ENCODE data around the gene ATAD3C.
"Not testable (repeated sequence)": the region's sequence is repeated elsewhere in the genome, so short reads cannot be mapped to it uniquely, and the experiment has no call there.

ATAD3C gene

DNA sequence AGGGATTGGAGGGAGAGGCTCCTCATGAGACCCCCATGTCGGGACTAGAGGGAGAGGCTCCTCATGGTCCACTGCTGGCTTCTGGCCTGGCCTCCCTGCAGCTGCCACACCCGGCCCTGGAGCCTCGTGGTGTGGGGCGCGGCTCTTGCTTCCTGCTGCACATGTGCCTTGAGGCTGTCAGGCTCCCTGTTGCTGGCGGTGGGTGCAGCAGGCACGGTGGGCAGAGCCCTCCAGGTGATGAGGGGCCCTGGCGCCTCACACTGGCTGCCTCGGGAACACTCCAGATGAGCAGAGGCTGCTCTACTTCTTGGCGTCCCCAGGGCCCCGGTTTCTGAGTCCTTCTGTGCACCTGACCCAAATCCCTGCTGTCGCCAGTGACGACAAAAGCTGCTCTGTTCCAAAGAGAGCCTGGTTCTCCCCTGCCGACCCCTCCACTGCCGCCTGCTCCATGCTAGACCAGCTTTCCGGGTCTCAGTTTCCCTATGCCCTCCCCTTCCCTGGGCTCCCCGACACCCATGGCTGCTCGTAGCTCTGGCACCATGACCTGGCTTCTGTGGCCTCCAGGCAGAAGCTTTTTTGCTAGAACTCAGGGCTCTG, 12.3 kb downstream of the ATAD3C start:
- no peak overlapping the region for H3K27ac ChIP-seq
- TF ChIP-seq ZFX (IDR thresholded peaks at IDR 0.05; ENCODE audit: borderline replicate concordance) (no peak), CTCF (IDR thresholded peaks at IDR 0.05) (no peak)

- no peak overlapping the region for H3K27ac ChIP-seq
- TF ChIP-seq ZFX (IDR thresholded peaks at IDR 0.05; ENCODE audit: borderline replicate concordance) (no peak), CTCF (IDR thresholded peaks at IDR 0.05) (no peak)
Observed at GRCh38 chr1:1462318-1462966, 13.0 kb downstream of the ATAD3C start.

DNA sequence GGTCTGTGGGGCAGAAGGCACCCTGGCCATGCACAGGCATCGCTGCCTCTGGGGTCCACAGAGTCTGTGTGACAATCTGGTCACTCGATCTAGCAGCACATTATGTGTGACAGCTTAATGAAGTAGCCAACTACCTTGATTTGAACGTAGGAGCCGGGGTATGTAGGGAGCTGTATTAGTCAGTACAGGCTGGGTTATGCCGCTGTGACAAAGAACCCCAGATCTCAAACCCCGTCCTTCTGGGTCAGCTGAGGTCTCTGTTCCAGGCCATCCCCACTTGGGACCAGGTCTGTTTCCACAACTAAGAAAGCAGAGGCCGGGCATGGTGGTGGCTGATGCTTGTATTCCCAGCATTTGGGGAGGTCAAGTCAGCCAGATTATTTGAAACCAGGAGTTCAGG, 13.8 kb downstream of the ATAD3C start:
- TF ChIP-seq ZFX (IDR thresholded peaks at IDR 0.05; ENCODE audit: borderline replicate concordance) (no peak), CTCF (IDR thresholded peaks at IDR 0.05) (no peak)
- no peak overlapping the region for H3K27ac ChIP-seq

GRCh38 chr1:1468196-1468985, 18.9 kb downstream of the ATAD3C start:
- H3K27ac ChIP-seq: not testable (repeated sequence)

DNA sequence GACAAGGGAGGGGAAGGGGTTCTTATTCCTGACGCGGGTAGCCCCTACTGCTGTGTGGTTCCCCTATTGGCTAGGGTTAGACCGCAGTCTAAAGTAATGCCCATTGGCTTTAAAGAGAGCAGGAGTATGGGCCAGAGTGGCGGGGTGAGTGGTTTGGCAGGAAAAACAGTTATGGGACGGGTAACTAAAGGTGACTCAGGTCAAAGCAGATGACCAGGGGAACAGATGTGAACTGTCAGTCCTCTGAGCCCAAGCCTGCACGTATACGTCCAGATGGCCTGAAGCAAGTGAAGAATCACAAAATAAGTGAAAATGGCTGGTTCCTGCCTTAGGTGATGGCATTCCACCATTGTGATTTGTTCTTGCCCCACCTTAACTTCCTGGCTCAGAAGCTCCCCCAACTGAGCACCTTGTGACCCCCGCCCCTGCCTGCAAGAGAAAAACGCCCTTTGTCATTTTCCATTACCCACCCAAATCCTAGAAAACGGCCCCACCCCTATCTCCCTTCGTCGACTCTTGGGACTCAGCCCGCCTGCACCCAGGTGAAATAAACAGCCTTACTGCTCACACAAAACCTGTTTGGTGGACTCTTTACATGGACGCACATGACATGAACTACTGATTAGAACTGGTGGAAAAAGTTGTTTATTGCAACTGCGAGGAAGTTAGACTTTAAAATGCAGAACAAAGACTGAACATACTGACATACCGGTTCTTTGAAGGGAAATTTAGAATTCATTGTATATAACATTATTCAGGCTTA, 21.3 kb downstream of the ATAD3C start:
- no peak for TF ChIP-seq CTCF (IDR thresholded peaks at IDR 0.05)
- no peak for TF ChIP-seq ZFX (IDR thresholded peaks at IDR 0.05; ENCODE audit: borderline replicate concordance)

DNA sequence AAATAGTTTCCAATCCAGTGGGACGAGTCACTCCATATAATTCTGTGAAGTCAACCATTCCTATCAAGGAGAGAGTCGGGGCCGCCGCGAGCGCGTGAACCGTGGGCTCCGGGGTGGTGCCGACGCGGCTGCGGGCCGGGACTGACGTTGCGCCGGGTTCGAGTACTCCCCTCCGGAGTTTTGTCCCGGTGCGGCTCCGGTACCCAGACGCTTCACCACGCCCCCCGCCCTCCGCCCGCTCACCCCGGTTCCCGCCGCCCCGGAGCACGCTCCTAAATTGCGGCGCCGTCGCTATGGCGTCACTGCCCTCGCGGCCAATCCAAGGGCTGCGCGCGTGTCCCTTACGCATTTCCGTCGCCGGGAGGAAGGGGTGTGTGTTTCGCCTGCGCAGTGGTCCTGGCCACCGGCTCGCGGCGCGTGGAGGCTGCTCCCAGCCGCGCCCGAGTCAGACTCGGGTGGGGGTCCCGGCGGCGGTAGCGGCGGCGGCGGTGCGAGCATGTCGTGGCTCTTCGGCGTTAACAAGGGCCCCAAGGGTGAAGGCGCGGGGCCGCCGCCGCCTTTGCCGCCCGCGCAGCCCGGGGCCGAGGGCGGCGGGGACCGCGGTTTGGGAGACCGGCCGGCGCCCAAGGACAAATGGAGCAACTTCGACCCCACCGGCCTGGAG, 22.0 kb downstream of the ATAD3C start, which contains the start of gene ATAD3B:
Gene ATAD3B, plus strand, starts transcription at position 377 of the 664 bp plus-strand sequence. Its CDS starts 120 bp downstream, at position 497.
- H3K27ac ChIP-seq: peak within 1 kb of the TSS; percentile 79

More for the DNA sequence above, 21.3 kb downstream of the ATAD3C start:
- peak overlapping the region; percentile 79 for H3K27ac ChIP-seq

GRCh38 chr1:1472053-1472876, 22.8 kb downstream of the ATAD3C start:
- peak overlapping the region; percentile 79 for H3K27ac ChIP-seq

More for the DNA sequence above, 22.0 kb downstream of the ATAD3C start, which contains the start of gene ATAD3B:
- no peak for TF ChIP-seq CTCF (IDR thresholded peaks at IDR 0.05)
- no peak for TF ChIP-seq ZFX (IDR thresholded peaks at IDR 0.05; ENCODE audit: borderline replicate concordance)

- H3K27ac ChIP-seq: not testable (repeated sequence)
Observed at GRCh38 chr1:1476011-1476410, 26.5 kb downstream of the ATAD3C start.

Measured in 22Rv1 (cell line).